ENCODE data around the gene COPB1.
"Not testable (repeated sequence)": the region's sequence is repeated elsewhere in the genome, so short reads cannot be mapped to it uniquely, and the experiment has no call there.

The COPB1 gene

GRCh38 chr11:14538271-14538925 lies 38.8 kb upstream of the COPB1 start:
- Histone ChIP-seq H3K4me3 (ENCODE audit: low read length, poor library complexity, severe bottlenecking) (no peak overlapping the region), H3K9ac (ENCODE audit: low read depth, low read length, poor library complexity, severe bottlenecking) (no peak overlapping the region), H3K9me3 (ENCODE audit: insufficient read depth, low read depth, low read length) (no peaks in the 10 kb centered on the region), H3K9me2 (replicated peaks; ENCODE audit: low read depth, low read length) (no peaks in the 10 kb centered on the region), H3F3A (ENCODE audit: low read depth) (no peaks in the 10 kb centered on the region), H3K4me2 (ENCODE audit: low read depth, low read length, poor library complexity, severe bottlenecking) (no peak overlapping the region), H3K4me1 (ENCODE audit: insufficient read depth, low read length, poor library complexity, severe bottlenecking) (peaks cover 26% of the 10 kb centered on the region), H3K36me3 (ENCODE audit: insufficient read depth, low read length) (no peaks in the 10 kb centered on the region), H3K79me2 (ENCODE audit: insufficient read depth, low read length) (no peaks in the 10 kb centered on the region), H4K20me1 (ENCODE audit: insufficient read depth, low read length, poor library complexity, severe bottlenecking) (no peaks in the 10 kb centered on the region), H3K27me3 (ENCODE audit: insufficient read depth, low read length, poor library complexity, severe bottlenecking) (no peaks in the 10 kb centered on the region), H2AFZ (ENCODE audit: low read length) (no peak overlapping the region)
- TF ChIP-seq CTCF (conservative IDR thresholded peaks at IDR 0.05; ENCODE audit: low read length) = no peak

DNA sequence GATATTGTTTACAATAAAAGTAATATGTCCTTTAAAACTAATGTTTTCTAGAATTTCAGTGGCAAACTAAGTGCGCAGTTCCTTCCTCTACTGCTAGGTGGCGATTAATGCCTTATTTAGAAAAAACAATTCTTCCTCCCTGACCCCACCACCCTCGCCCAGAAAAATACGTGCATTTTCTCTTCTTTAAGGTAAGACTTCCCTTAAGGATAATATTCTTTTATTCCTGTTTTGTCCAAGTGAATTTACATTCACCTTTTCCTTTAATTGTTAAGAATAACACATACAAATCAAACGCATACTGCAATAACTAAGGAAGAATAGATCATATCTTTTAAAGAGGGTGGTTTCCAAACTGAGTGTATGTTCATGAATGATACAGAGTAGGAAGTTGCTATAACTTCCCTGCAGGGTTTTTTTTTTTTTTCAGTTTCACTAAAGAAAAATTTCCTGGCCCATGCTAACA lies 37.6 kb upstream of the COPB1 start:
- Histone ChIP-seq H3K4me2 (ENCODE audit: low read depth, low read length, poor library complexity, severe bottlenecking) (peak overlapping the region; percentile 73), H3K36me3 (ENCODE audit: insufficient read depth, low read length) (no peaks in the 10 kb centered on the region)

DNA sequence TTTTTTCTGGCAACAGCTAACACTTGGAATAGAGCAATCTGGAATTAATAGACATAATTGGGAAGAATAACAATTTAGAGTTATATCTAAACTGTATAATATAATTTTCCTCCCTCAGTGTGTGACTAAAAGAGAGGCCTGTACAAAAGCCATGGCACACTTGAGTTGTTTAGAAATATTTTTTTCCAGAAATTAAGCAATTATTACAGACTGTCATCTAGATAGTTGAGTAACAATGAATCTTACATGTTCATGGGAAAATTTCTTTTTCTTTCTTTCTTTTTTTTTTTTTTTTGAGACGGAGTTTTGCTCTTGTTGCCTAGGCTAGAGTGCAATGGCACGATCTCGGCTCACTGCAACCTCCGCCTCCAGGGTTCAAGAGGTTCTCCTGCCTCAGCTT lies 35.6 kb upstream of the COPB1 start:
- H3K36me3 ChIP-seq (ENCODE audit: insufficient read depth, low read length); H3K4me3 ChIP-seq (ENCODE audit: low read length, poor library complexity, severe bottlenecking); H3K27me3 ChIP-seq (ENCODE audit: insufficient read depth, low read length, poor library complexity, severe bottlenecking); H3K9me2 ChIP-seq (replicated peaks; ENCODE audit: low read depth, low read length); H3F3A ChIP-seq (ENCODE audit: low read depth); H3K79me2 ChIP-seq (ENCODE audit: insufficient read depth, low read length); H4K20me1 ChIP-seq (ENCODE audit: insufficient read depth, low read length, poor library complexity, severe bottlenecking); H3K9ac ChIP-seq (ENCODE audit: low read depth, low read length, poor library complexity, severe bottlenecking); H3K4me2 ChIP-seq (ENCODE audit: low read depth, low read length, poor library complexity, severe bottlenecking); H3K9me3 ChIP-seq (ENCODE audit: insufficient read depth, low read depth, low read length); H3K4me1 ChIP-seq (ENCODE audit: insufficient read depth, low read length, poor library complexity, severe bottlenecking); H2AFZ ChIP-seq (ENCODE audit: low read length): not testable (repeated sequence)

More for the DNA sequence above, 37.6 kb upstream of the COPB1 start:
- Histone ChIP-seq H3F3A (ENCODE audit: low read depth) (no peaks in the 10 kb centered on the region), H3K79me2 (ENCODE audit: insufficient read depth, low read length) (no peaks in the 10 kb centered on the region), H3K4me3 (ENCODE audit: low read length, poor library complexity, severe bottlenecking) (peak overlapping the region; percentile 68), H3K9me2 (replicated peaks; ENCODE audit: low read depth, low read length) (no peaks in the 10 kb centered on the region), H3K9me3 (ENCODE audit: insufficient read depth, low read depth, low read length) (no peaks in the 10 kb centered on the region), H3K4me1 (ENCODE audit: insufficient read depth, low read length, poor library complexity, severe bottlenecking) (peaks cover 21% of the 10 kb centered on the region), H4K20me1 (ENCODE audit: insufficient read depth, low read length, poor library complexity, severe bottlenecking) (no peaks in the 10 kb centered on the region), H3K27me3 (ENCODE audit: insufficient read depth, low read length, poor library complexity, severe bottlenecking) (no peaks in the 10 kb centered on the region), H3K9ac (ENCODE audit: low read depth, low read length, poor library complexity, severe bottlenecking) (no peak overlapping the region), H2AFZ (ENCODE audit: low read length) (peak overlapping the region; percentile 77; the same call in 1 of the 2 replicates)
- TF ChIP-seq CTCF (conservative IDR thresholded peaks at IDR 0.05; ENCODE audit: low read length) = peak; percentile 91
- TF ChIP-seq EZH2phosphoT487 (IDR thresholded peaks at IDR 0.05; ENCODE audit: borderline replicate concordance) = no peak

DNA sequence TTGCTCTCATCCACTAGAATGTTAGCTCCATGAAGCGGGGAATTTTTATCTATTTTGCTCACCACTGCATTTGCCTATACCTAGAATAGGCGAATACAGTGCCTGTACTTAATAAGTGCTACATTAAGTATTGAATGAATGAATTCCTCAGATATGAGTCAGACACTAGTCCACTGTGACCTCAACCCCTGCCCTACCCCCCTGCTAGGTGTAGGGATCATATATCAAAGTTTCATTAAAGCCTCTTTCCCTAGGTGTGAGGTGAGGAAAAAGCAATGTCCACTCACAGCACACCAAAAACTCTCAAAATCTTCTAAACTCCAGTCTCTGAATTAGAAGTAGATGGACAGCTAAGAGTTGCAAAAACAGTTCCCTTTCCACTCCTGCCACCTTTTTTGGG lies 30.3 kb upstream of the COPB1 start:
- H3K4me1 ChIP-seq (ENCODE audit: insufficient read depth, low read length, poor library complexity, severe bottlenecking) = no peaks in the 10 kb centered on the region
- no peak overlapping the region for H3K4me2 ChIP-seq (ENCODE audit: low read depth, low read length, poor library complexity, severe bottlenecking)
- no peak overlapping the region for H2AFZ ChIP-seq (ENCODE audit: low read length)
- H4K20me1 ChIP-seq (ENCODE audit: insufficient read depth, low read length, poor library complexity, severe bottlenecking) = no peaks in the 10 kb centered on the region
- H3K9me2 ChIP-seq (replicated peaks; ENCODE audit: low read depth, low read length) = no peaks in the 10 kb centered on the region
- no peaks in the 10 kb centered on the region for H3K9me3 ChIP-seq (ENCODE audit: insufficient read depth, low read depth, low read length)
- no peaks in the 10 kb centered on the region for H3K79me2 ChIP-seq (ENCODE audit: insufficient read depth, low read length)
- H3F3A ChIP-seq (ENCODE audit: low read depth) = no peaks in the 10 kb centered on the region
- TF ChIP-seq CTCF (conservative IDR thresholded peaks at IDR 0.05; ENCODE audit: low read length) = no peak
- TF ChIP-seq EZH2phosphoT487 (IDR thresholded peaks at IDR 0.05; ENCODE audit: borderline replicate concordance) = no peak
- no peaks in the 10 kb centered on the region for H3K36me3 ChIP-seq (ENCODE audit: insufficient read depth, low read length)
- no peak overlapping the region for H3K4me3 ChIP-seq (ENCODE audit: low read length, poor library complexity, severe bottlenecking)
- H3K9ac ChIP-seq (ENCODE audit: low read depth, low read length, poor library complexity, severe bottlenecking) = no peak overlapping the region
- H3K27me3 ChIP-seq (ENCODE audit: insufficient read depth, low read length, poor library complexity, severe bottlenecking) = no peaks in the 10 kb centered on the region

Measured in Loucy (cell line).